ENCODE results near the gene SPATA19. TPM values are rescaled to one million over a fixed set of nuclear protein-coding genes. Genes with fewer than 3 reads are reported as not detected.

SPATA19 gene
- total RNA-seq, 1 experiment from 2014 or later, result not detected

DNA sequence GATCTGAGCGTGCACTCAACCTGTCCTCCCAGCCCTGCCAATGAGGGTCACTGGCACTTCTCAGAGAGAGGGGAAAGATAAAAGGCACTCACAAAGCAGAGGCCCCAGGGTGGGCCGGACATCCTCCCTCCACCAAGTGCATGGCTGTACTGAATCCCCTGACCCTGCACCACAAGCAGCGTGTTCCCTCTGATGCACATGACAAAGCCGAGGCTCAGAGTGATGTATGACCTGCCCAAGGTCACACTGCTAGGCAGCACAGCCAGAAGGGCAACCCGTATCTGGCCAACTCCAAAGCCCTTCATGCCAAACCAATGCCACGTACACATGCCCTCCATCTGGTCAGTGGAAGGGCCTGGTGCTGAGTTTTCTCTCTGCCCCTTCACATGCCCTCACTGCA is 22.1 kb downstream of the SPATA19 start:
- POLR2A ChIA-PET (ENCODE audit: low non-redundant PET), result no interaction called here
- no peak overlapping the region for H3K27ac ChIP-seq (ENCODE audit: low read depth, low read length, poor library complexity, severe bottlenecking)
- H3K36me3 ChIP-seq (ENCODE audit: insufficient read depth, low read length, poor library complexity, severe bottlenecking), result no peaks in the 10 kb centered on the region
- H3K4me1 ChIP-seq (ENCODE audit: insufficient read depth, low read length, poor library complexity, severe bottlenecking), result no peaks in the 10 kb centered on the region
- no peaks in the 10 kb centered on the region for H3K27me3 ChIP-seq (replicated peaks; ENCODE audit: insufficient read depth, low read depth, low read length, poor library complexity)
- CTCF ChIA-PET, result no interaction called here
- H3K9me3 ChIP-seq (ENCODE audit: low read depth, low read length, poor library complexity, severe bottlenecking), result no peaks in the 10 kb centered on the region
- TF ChIP-seq, protein P1, sequence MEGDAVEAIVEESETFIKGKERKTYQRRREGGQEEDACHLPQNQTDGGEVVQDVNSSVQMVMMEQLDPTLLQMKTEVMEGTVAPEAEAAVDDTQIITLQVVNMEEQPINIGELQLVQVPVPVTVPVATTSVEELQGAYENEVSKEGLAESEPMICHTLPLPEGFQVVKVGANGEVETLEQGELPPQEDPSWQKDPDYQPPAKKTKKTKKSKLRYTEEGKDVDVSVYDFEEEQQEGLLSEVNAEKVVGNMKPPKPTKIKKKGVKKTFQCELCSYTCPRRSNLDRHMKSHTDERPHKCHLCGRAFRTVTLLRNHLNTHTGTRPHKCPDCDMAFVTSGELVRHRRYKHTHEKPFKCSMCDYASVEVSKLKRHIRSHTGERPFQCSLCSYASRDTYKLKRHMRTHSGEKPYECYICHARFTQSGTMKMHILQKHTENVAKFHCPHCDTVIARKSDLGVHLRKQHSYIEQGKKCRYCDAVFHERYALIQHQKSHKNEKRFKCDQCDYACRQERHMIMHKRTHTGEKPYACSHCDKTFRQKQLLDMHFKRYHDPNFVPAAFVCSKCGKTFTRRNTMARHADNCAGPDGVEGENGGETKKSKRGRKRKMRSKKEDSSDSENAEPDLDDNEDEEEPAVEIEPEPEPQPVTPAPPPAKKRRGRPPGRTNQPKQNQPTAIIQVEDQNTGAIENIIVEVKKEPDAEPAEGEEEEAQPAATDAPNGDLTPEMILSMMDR (conservative IDR thresholded peaks at IDR 0.05; ENCODE audit: low read depth, low read length), result no peak
- TF ChIP-seq EZH2 (IDR thresholded peaks at IDR 0.05; ENCODE audit: borderline replicate concordance, low read depth, low read length, poor library complexity, severe bottlenecking), result no peak
- no peak for DNase-seq (ENCODE audit: low spot score)
- intact Hi-C loops (cut with micrococcal nuclease; ENCODE audit: unreplicated experiment), result loop anchor here (5.0 kb wide), 2 partner anchors 691 to 746 kb away; no protein-coding TSS in a partner anchor
- no peak overlapping the region for H3K4me3 ChIP-seq (ENCODE audit: low read depth, low read length, poor library complexity, severe bottlenecking)
- BruUV-seq (replicated peaks), result no TSS peak

DNA sequence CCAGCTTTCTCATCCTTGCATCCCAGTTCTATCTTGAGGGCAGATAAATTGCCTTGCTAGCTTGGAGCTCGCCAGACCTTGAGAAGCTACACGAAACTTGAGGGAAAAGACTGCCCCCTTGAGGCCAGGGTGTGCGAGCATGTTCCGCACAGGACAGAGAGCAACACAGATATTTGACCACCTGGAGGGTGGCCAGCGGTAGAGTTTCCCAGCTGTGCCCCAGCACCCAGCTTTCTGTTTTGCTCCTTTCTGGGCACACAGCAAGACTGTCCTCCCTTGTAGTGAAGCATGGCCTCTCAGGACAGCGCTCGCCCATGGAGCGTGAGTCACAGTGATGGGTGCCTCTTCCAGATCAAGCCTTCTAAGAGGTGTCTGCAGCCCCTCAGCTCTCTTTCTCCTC is 23.5 kb downstream of the SPATA19 start:
- no peaks in the 10 kb centered on the region for H3K4me1 ChIP-seq (ENCODE audit: insufficient read depth, low read length, poor library complexity, severe bottlenecking)
- peak; percentile 70 for DNase-seq (ENCODE audit: low spot score)
- H3K4me3 ChIP-seq (ENCODE audit: low read depth, low read length, poor library complexity, severe bottlenecking), result no peak overlapping the region
- no peak for TF ChIP-seq EZH2 (IDR thresholded peaks at IDR 0.05; ENCODE audit: borderline replicate concordance, low read depth, low read length, poor library complexity, severe bottlenecking)
- TF ChIP-seq, protein P1 (conservative IDR thresholded peaks at IDR 0.05; ENCODE audit: low read depth, low read length), result peak; percentile 85
- no peaks in the 10 kb centered on the region for H3K36me3 ChIP-seq (ENCODE audit: insufficient read depth, low read length, poor library complexity, severe bottlenecking)
- intact Hi-C loops (cut with micrococcal nuclease; ENCODE audit: unreplicated experiment), result loop anchor here (5.0 kb wide), 2 partner anchors 689 to 744 kb away; no protein-coding TSS in a partner anchor
- BruUV-seq (replicated peaks), result no TSS peak
- no peaks in the 10 kb centered on the region for H3K9me3 ChIP-seq (ENCODE audit: low read depth, low read length, poor library complexity, severe bottlenecking)
- ChIA-PET POLR2A (ENCODE audit: low non-redundant PET) (no interaction called here), CTCF (interaction anchor here (0.5 to 1.6 kb wide), 5 partner anchors 126 to 743 kb away, joined by 3 to 13 read pairs (median 6); no protein-coding TSS in a partner anchor)
- no peak overlapping the region for H3K27ac ChIP-seq (ENCODE audit: low read depth, low read length, poor library complexity, severe bottlenecking)
- H3K27me3 ChIP-seq (replicated peaks; ENCODE audit: insufficient read depth, low read depth, low read length, poor library complexity), result no peaks in the 10 kb centered on the region

DNA sequence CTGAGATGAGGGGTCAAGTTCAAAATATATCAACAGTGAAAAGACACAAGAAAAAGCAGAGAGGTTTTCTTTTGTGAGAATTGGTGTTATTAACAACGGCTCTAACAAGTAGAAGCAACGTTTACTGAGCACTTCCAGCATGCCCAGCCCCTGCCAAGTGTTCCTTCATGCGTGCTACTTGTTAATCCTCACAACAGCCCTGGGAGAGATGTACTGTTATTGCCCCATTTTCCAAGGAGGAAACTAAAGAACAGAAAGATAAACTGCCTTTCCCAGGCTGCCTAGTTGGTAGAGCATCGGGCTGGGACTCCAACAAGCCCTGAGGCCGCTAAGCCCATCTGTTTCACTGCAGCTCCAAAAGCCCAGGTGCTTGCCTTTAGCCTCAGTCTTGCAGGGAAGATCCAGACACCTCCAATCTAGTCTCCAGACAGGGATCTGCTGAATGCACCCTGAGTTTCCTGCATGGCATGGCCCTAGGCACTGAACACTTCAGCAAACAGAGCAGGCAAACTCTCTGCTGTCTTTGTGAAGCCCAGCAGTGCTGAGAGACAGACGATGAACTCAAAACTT is 25.5 kb downstream of the SPATA19 start:
- CTCF ChIA-PET, result no interaction called here
- TF ChIP-seq, protein P1 (conservative IDR thresholded peaks at IDR 0.05; ENCODE audit: low read depth, low read length), result no peak
- TF ChIP-seq EZH2 (IDR thresholded peaks at IDR 0.05; ENCODE audit: borderline replicate concordance, low read depth, low read length, poor library complexity, severe bottlenecking), result no peak

More for the DNA sequence above, 25.5 kb downstream of the SPATA19 start:
- no peaks in the 10 kb centered on the region for H3K9me3 ChIP-seq (ENCODE audit: low read depth, low read length, poor library complexity, severe bottlenecking)
- intact Hi-C loops (cut with micrococcal nuclease; ENCODE audit: unreplicated experiment), result loop anchor here (5.0 kb wide), 2 partner anchors 688 to 743 kb away; no protein-coding TSS in a partner anchor
- DNase-seq (ENCODE audit: low spot score), result no peak
- no peaks in the 10 kb centered on the region for H3K27me3 ChIP-seq (replicated peaks; ENCODE audit: insufficient read depth, low read depth, low read length, poor library complexity)
- no peak overlapping the region for H3K4me3 ChIP-seq (ENCODE audit: low read depth, low read length, poor library complexity, severe bottlenecking)
- BruUV-seq (replicated peaks), result no TSS peak
- H3K4me1 ChIP-seq (ENCODE audit: insufficient read depth, low read length, poor library complexity, severe bottlenecking), result no peaks in the 10 kb centered on the region
- H3K27ac ChIP-seq (ENCODE audit: low read depth, low read length, poor library complexity, severe bottlenecking), result no peak overlapping the region
- no peaks in the 10 kb centered on the region for H3K36me3 ChIP-seq (ENCODE audit: insufficient read depth, low read length, poor library complexity, severe bottlenecking)
- POLR2A ChIA-PET (ENCODE audit: low non-redundant PET), result interaction anchor here (0.7 kb wide), 1 partner anchor 739 kb away, joined by 3 read pairs; no protein-coding TSS in a partner anchor

Measured in A673 (cell line).